Right kidney (tissue), 1 donor: ENCODE data around the gene SKAP1.
A peak's percentile ranks its signal among the peaks of the same experiment; 100 is the strongest.
"Not testable (repeated sequence)": the region's sequence is repeated elsewhere in the genome, so short reads cannot be mapped to it uniquely, and the experiment has no call there.

Source experiments
- DNase-seq: peaks from one replicate; pipeline ENCODE4 v3.0.0-alpha.2; 2016

The SKAP1 gene

DNA sequence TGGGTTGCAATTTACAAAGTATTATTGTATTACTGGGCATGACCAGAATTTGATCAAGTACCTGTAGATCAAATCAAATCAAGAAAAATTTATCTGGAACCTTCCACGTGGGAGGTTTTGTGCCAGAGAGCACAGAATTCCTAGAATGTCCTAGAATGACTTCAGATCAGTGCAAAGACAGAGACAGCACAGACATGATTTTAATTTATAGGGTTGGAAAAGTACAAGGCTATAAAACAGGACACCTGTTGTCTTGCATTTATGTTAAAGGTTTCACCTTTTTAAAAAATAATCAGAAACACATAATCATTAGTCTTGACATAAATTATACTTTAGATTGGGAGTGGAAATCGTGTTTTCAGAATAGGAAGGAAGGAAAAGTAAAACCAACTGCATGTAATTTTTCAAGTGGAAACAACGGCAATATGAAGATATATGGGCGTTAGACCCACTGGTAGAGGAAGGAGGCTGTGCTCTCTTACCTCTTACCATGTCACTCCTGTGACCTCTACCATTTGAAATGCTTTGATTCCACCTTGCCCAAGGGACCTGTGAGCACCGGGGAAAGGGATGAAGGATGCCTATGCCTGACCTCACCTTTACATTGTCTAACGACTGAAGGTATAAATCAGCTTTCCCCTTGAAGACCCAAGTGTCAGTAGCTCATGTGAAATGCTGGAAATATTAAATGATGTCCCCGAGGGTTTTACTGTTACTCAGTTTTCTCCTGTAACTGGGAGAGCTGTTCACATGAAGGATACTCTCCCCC lies 222.1 kb downstream of the SKAP1 start:
- no peak for DNase-seq

DNA sequence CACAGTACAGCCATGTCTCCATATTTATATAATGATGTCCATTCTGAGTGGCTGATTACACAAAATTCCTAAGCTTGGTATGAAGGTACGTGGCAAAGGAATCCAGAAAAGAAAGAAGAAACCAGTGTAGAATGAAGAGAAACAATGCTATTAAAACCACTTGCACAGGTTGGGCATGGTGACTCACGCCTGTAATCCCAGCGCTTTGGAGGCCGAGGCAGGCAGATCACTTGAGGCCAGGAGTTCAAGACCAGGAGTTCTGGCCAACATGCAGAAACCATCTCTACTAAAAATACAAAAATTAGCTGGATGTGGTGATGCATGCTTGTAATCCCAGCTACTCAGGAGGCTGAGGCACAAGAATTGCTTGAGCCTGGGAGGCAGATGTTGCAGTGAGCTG lies 223.0 kb downstream of the SKAP1 start:
- DNase-seq = not testable (repeated sequence)

DNA sequence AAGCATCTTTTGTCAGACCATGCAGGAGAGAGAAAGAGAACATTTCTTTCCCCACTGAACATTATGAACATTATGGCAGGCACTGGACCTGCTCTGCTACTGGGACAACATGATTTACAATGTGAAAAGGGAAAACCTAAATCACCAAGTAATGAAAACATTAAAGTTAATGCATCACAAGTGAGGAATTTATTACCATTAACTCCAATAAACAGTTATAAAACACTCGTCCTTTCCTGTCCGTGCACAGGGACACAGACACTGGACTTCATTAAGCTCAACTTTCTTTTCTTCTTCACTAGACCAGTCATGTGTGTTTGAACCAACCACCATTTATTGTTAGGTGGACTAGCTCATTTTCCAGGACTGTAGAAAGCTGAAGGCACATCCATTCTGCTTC lies 227.1 kb downstream of the SKAP1 start:
- DNase-seq = no peak

DNA sequence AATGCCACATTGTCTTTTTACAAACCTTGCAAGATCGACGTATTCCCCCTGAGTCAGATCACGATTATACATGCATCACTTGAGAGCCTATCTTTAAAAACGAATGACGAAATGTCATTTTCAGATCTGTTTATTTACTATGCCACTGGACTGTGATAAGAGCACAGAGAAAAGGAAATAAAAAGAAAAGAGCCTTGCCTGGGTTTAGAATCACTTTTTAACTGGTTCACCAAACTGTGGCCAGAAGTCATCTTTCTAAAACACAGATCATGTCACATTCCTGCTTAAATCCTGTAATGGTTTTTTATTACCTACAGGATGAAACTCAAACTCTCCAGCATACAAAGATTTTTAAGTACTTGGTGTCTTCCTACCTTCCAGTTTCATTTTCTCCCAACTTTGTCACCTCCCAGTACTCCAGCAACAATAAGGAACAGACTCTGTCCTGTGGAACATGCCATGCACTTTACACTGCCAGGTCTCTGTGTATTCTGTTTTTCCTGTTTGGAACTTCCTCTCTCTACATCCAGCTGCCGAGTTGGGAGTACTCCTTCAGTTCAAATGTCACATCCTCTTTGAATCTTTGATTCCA lies 231.0 kb downstream of the SKAP1 start:
- DNase-seq = no peak

DNA sequence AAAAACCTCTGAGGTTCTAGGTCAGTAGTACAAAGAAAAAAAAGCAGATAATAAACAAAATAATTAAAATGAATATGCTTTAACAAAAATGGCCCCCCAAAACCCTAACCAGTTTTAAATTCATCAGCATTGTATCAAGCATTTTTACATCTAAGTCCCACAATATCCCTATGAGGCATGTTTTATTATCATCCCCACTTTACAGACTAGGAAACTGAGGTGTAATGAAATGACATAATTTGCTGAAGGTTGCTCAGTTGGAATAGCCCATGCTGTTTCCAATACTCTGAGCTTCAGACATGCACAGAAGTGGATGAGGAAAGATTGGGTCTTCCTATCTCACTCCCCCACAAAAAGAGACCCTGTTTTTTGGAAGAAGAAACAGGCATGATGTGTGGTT lies 234.1 kb downstream of the SKAP1 start:
- DNase-seq = no peak

DNA sequence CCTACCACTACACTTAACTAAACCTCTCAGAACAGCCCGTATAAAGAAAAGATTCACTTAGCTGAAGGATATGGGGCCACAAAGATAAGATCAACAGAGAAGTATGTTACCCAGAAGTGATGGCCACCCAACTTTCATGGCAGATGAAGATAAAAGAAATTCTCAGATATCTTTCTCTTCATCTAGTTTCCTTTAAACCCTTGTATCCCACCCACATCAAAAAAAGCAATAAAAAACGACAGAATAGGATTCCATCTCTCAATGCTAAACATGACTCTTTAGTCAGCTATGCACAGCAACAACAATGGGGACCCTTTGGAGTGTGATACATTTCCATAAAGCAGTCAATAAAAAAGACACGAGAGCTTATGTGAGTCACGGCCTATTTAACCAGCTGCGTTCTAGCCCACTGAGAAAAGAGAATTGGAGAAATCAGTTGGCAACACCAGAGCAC lies 235.9 kb downstream of the SKAP1 start:
- DNase-seq = no peak

DNA sequence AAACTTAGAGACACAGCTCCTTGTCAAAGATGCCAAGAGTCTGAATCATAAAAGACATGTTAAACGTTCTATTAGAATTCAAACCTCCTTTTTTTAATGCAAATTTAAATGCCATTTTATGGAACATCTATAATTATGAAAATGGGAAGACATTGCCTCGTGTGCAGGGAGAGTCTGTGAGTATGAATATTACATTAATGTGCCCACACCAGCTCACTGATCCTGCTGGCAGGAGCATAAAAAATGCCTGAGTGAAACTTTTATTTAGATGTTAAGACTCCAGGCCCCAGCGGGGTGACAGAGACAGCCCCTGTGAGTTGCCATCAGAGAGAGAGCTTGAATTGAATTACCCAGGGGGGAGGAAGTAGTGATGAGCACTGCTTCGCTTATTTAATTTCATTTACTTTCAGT lies 237.7 kb downstream of the SKAP1 start:
- no peak for DNase-seq

DNA sequence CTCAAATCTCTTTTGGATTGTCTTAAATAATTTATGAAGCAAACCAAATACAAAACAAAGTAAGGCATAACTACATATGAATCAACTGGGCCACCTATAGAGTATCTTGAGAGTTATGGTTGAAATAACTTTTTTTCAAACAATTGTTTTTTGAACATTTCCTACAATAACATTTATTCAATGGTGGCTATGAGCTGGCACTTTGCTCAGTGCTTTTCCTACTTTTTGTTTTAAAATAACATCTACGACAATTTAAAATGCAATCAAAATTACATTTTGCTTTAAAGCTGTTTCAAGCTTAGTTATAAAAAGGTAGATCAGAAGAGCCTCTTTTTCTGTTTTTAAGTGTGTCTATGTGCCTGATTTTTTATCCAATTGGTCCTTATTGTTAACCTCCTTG lies 238.7 kb downstream of the SKAP1 start:
- DNase-seq = no peak

DNA sequence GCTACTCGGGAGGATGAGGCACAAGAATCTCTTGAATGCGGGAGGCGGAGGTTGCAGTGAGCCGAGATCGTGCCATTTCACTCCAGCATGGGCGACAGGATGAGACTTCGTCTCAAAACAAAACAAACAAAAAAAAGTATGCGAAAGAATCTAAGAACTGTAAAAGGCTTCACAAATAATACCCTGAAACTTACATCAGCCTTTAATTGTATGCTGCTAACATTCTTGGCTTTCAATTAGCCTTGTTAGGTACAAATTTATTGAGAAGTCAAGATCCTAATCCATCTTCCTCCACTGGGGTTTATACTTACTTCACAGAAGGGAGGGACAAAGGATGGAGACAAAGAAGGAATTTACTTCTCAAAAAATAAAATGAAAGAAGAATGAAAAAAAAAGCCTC lies 239.1 kb downstream of the SKAP1 start:
- no peak for DNase-seq

DNA sequence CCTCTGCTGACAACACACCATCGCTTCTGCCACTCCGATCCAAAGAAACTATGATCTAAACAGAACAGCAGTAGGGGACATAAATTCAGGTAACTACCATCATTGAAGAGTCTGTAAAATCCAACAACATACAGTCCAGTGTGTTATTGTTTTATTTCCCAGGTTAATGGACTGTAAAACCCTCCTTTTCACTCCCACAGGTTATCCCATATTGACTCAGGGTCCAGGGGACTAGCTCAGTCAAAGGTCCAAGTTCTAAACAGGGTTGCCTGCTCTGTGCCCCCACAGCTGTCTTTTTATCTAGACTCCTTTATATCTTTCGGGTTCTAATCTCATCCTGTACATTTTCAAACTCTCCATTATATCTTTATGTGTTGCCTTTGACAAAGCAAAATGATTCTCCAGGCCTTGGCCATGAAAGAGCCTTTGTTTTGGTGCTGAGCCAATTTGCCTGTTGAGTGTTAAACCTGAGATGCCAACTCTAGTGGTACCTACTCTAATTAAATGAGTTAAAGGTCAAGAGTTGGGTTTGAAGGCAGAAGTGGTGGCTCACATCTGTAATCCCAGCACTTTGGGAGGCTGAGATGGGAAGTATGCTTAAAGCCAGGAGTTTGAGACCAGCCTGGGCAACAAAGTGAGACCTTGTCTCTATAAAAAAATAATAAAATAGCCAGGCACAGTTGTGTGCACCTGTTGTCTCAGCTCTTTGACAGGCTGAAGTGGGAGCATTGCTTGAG lies 242.0 kb downstream of the SKAP1 start:
- DNase-seq = peak; percentile 34

DNA sequence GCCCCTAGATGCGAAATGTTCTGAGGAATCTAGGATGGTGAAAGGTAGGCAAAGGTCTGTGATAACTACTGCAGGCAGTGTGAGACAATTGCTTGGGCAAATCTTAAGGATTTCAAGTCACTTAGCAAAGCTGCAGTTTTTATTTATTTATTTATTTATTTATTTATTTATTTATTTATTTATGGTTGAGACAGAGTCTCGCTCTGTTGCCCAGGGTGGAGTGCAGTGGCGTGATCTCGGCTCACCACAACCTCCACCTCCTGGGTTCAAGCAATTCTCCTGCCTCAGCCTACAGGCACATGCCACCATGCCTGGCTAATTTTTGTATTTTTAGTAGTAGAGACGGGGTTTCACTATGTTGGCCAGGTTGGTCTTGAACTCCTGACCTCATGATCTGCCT lies 243.7 kb downstream of the SKAP1 start:
- not testable (repeated sequence) for DNase-seq

DNA sequence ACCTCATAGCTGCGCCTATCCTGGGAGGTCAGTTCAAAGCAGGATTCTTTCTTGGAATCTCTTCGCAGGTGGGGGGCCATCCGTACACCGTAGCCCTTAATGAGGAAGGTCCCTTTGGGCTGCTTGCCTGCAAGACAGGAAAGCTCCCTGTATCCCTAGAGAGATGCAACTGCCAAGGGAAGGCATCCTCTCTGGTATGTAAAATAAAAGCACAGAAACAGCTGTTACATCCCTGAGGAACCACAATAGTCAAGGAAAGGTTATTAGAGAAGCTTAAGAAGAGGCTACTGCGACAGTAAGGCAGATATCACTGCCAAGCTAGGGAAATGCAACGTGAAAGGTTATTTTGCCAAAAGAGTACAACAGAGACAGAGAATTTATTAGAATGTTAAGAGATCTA lies 245.3 kb downstream of the SKAP1 start:
- DNase-seq = no peak

DNA sequence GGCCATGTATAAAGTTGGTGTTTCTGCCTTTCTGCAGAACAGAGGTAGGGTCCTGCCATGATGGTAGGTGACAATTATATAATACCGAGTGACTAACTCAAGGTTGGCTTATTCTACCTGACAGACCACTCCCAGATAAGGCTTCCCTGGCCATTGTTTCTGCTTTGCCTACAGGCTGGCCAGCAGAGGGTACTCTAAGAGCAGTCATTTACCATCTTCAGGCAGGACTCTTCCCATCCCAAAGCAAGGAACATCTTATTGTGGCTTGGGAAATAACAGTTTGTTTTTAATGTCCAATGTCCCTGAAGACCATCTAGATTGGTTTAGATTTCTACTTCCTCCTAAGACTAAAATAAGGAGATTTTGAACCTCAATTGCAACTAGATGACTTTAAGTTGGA lies 248.4 kb downstream of the SKAP1 start:
- DNase-seq = no peak

DNA sequence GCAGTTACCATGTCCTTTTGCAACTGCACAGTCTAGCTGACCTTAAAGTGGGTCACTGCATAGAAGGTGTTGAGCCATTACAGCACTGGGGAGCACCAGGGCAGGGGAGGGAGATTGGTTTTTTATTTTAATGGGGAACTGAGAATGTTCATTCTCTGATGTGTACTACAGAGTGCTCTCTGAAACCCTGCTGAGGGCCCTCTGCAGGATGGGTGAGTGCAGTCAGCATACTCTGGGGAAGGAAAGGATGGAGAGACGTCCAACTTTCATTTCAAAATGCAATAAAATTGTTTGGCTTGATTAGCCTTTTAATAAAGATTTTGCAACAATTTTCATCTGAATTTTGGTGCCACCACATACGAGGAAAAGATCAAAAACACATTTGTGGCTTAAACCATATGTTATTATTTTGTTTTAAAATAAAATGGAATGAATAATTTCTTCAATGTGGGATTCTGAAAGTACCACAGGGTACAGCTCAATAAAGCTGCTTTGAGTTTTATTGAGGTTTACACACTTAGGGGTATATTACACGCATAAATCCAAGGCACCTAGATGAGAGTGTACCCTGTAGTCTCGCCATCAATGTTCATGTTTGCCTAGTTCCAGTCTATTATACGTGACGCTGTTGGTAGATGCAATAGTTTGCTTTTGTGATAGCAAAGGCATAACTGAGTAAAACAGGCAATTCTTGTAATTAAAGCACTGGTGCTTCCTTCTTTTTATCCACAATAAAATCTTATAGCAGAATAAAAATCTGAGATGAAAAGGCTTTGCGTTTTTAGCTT lies 249.0 kb downstream of the SKAP1 start:
- no peak for DNase-seq

DNA sequence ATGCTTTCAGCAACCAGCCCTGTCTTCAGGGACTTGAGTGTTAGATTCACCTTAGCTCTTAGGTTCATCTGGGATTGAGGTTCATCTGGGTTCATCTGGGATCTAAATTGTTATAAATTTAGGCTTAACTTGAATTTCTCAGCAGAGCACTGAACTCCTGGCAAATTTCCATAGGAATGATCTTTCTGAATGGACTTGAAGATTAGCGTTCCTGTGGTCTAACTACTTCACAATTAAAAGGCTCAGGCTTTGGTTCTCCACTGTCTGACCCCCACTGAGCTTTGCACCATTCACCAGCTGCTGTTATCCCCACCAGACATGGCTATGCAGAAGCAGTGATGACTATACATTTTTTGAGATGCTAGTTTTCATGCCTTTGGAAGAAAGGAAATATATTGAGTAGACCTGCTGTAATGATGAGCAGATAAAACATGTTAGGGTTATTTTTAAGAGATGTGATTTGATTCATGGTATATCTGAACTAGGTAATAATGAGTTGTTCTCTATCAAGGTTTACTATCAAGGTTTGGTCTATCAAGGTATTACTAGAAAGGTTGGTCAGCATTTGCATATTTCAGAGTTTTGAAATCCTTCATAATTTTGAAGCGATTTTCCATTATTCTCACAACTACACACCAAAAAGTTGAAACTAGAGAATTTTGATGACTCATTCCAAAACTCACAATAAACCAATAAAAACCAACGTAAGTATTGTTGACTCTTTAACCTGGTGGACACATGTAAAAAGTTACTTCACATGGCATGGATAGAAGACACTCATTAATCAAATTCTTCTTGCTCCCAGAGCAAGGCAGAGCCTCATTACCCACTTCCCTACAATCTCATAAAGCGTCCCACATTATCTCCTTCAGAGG lies 250.7 kb downstream of the SKAP1 start:
- no peak for DNase-seq

DNA sequence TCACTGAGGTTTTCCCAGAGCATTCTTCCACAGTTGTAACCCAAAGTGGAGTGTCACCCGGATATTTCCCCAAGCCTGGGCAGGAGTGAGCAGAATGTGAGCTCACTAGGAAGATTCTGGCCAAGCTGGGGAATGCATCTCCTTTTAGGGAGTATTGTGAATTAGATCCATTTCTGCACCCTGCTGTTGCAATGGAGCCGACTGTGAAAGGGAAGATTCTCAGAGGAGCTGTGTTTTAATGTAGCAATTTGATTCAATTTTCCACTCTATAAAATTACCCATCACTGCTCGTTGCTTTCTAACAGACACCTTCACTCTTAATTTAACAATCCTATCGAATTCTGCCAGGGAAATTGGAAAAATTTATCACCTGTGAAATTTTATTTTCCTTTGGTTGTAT lies 251.7 kb downstream of the SKAP1 start:
- DNase-seq = no peak

DNA sequence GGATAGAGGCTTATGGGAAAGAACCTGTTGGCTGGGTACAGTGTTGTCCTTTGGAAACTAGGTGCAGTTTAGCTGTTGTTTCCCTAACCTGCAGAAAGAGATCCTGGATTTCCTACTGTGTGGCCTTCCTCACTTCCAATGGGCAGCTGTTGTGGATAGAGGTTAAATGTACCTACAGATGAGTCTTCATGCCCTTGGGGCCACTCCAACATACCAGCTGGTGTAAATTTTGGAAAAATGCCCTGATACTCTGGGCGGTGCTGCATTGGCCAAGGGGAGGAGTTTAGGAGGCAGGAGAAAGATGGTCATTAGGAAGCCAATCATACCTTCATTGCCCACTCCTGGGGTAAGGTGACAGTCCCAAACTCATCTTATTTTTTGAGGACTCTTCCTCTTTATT lies 252.2 kb downstream of the SKAP1 start:
- DNase-seq = no peak

DNA sequence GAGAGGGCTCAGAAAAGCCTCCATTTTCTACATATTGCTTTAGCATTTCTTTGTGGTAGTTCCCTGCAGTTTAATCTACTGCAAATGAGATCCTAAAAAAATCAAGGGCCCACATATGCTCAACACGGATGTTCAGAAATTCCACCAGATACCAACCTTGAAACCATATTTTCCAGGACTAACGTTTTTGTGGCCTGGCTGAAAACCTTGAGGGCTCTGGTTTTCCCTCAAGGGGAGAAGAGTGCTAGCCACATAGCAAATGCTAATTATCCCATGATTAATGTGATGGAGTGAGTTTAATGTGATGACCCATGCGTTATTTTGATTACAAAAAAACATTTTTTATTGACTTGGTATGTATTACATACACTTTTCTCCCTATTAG lies 253.6 kb downstream of the SKAP1 start:
- no peak for DNase-seq

DNA sequence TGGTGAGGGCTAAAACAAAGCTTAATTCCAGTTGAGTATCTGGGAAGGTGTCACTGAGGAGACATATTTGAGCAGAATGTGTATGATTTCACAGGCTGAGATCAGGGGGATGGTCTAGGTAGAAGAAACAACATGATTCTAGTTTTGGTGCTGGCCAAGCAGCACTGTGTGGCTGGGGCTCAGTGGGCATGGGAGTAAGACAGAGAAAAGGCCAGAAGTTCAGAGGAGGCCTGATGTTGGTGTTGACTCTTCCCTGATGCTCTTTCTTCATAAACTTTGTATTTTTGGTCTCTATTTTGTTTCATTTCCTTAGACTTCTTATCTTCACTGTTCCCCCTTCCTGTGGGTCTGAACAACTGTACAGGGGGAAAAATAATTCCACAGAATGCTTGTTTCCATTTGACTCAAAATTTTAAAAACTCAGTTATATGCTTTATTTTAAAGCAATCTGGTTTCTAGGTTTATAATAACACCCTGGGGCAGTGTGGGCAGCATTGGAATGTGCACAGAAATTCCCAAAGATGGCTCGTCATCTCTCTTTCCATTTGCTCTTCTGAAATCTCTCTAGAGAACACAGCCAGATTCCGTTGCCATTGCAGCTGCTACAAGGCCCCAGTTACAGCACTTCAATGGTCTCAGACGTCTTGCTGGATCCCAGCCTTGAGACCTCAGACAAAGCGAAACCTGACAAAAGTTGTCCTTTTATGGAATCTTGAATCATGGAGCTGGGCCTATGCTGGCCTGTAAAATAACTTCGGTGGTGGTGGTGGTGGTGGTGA lies 254.1 kb downstream of the SKAP1 start:
- DNase-seq = no peak

DNA sequence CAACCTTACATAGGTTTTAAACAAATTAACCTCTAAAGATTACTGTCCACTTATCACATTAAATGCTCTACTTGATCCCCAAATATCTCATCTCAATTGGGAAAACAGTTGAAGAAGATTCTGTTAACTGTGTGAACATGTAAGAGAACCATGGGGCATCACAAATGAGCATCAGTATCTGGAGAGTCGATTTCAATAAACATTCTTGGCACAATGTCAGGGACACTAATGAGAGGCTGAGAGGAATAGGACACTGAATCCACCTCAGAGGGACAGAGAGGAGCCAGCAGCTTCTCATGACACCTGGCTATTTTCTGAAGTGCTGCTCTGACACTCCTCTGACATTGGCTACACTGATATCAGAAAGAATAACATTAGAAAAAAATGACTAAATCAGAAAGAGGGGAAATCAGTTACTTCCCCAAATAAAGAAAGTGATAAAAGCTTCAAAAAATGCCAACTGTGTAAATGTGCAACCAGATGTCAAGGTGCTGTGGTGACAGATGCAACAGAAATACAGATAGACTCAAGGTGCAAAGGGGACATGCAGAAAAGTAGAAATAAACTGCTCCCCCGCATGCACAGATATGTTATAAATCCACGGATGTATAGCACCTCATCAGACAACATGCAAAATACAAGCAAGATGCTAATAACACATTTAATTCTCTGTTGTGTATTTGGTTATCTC lies 255.0 kb downstream of the SKAP1 start:
- no peak for DNase-seq
